HepG2 (cell line): ENCODE data around the gene TUBG2. TPM values are rescaled to one million over a fixed set of nuclear protein-coding genes. Genes with fewer than 3 reads are reported as not detected.

ENCODE experiments used
- CHD4 ChIP-seq: fragments of 200-600 bp; sonication (generic); IDR thresholded peaks from 2 replicates; pipeline ENCODE4 v1.7.0; 2017; ENCODE audit warnings: mild to moderate bottlenecking, low read length, borderline replicate concordance
- CREB1 ChIP-seq, 2 experiments: fragments of 450-650 bp in 1 of 2; IDR thresholded peaks; 2 replicates each; pipeline ENCODE4 v1.6.1; 2016 to 2017; ENCODE audit warnings: control low read depth in 1 of 2, mild to moderate bottlenecking in 1 of 2, missing compliant biosample characterization in 1 of 2, missing genetic modification characterization in 1 of 2
- DMTF1 ChIP-seq: sonication (generic); formaldehyde crosslinking; IDR thresholded peaks from 2 replicates; pipeline ENCODE4 v1.4.0; 2020; ENCODE audit warnings: mild to moderate bottlenecking, missing genetic modification reagents
- GFI1 ChIP-seq: sonication (generic); formaldehyde crosslinking; IDR thresholded peaks from 2 replicates; pipeline ENCODE4 v1.5.0; 2020; ENCODE audit warnings: missing genetic modification reagents, mild to moderate bottlenecking, borderline replicate concordance
- HNRNPL ChIP-seq: fragments of 200-400 bp; formaldehyde crosslinking; IDR thresholded peaks from 2 replicates; pipeline ENCODE4 v1.6.1; 2017; ENCODE audit warnings: mild to moderate bottlenecking, low read depth, low read length
- IRX3 ChIP-seq: sonication (generic); formaldehyde crosslinking; IDR thresholded peaks from 2 replicates; pipeline ENCODE4 v1.8.1; 2023; ENCODE audit warnings: mild to moderate bottlenecking, low read depth, missing genetic modification reagents, borderline replicate concordance
- JUND ChIP-seq: sonication (generic); formaldehyde crosslinking; IDR thresholded peaks from 2 replicates; pipeline ENCODE4 v1.8.0; 2022; ENCODE audit warnings: mild to moderate bottlenecking, missing genetic modification reagents
- MAFK ChIP-seq, 2 experiments: IDR thresholded peaks in 1 of 2; conservative IDR thresholded peaks in 1 of 2; 2 replicates each; pipeline ENCODE4 v1.6.1; 2011; ENCODE audit warnings: improper control_type of control experiment in 2 of 2, low read length in 2 of 2
- MEF2D ChIP-seq: sonication (generic); formaldehyde crosslinking; IDR thresholded peaks from 2 replicates; pipeline ENCODE4 v1.5.1; 2020; ENCODE audit warnings: mild to moderate bottlenecking, missing genetic modification reagents
- MXD4 ChIP-seq: IDR thresholded peaks from 2 replicates; pipeline ENCODE4 v1.6.1; 2016; ENCODE audit warnings: mild to moderate bottlenecking, missing biosample characterization, missing genetic modification reagents
- POLR2AphosphoS2 ChIP-seq: IDR thresholded peaks from 2 replicates; pipeline ENCODE4 v1.6.1; 2011; ENCODE audit warnings: low read depth, low read length, improper control_type of control experiment
- RXRA ChIP-seq: sonication (generic); formaldehyde crosslinking; IDR thresholded peaks from 2 replicates; pipeline ENCODE4 v1.5.1; 2020; ENCODE audit warnings: missing genetic modification reagents
- SP1 ChIP-seq, 2 experiments: fragments of 450-650 bp in 1 of 2; sonication (generic) in 1 of 2; formaldehyde crosslinking in 1 of 2; IDR thresholded peaks; 2 replicates each; pipeline versions ENCODE4 v1.4.0 to v1.6.1; 2016 to 2020; ENCODE audit warnings: missing genetic modification reagents in 1 of 2
- SUZ12 ChIP-seq: fragments of 150-350 bp; IDR thresholded peaks from 2 replicates; pipeline ENCODE4 v1.6.1; 2014; ENCODE audit warnings: low read depth, low read length
- TFAP4 ChIP-seq: sonication (generic); IDR thresholded peaks from 2 replicates; pipeline ENCODE4 v1.6.1; 2016; ENCODE audit warnings: low read depth, borderline replicate concordance
- TOE1 ChIP-seq: sonication (generic); formaldehyde crosslinking; IDR thresholded peaks from 2 replicates; pipeline ENCODE4 v1.4.0; 2020; ENCODE audit warnings: mild to moderate bottlenecking, missing genetic modification reagents
- TP53 ChIP-seq: sonication (generic); formaldehyde crosslinking; conservative IDR thresholded peaks from 2 replicates; pipeline ENCODE4 v1.4.0; 2020; ENCODE audit warnings: missing genetic modification reagents
- TSC22D2 ChIP-seq: sonication (generic); formaldehyde crosslinking; IDR thresholded peaks from 2 replicates; pipeline ENCODE4 v1.5.1; 2020; ENCODE audit warnings: missing genetic modification reagents, mild to moderate bottlenecking, borderline replicate concordance
- ZMAT3 ChIP-seq: sonication (generic); formaldehyde crosslinking; conservative IDR thresholded peaks from 2 replicates; pipeline ENCODE4 v1.7.0; 2021; ENCODE audit warnings: missing genetic modification reagents
- ZNF232 ChIP-seq: sonication (generic); formaldehyde crosslinking; IDR thresholded peaks from 2 replicates; pipeline ENCODE4 v1.4.0; 2020; ENCODE audit warnings: missing genetic modification reagents, borderline replicate concordance
- ZNF253 ChIP-seq: sonication (generic); formaldehyde crosslinking; IDR thresholded peaks from 2 replicates; pipeline ENCODE4 v1.8.0; 2022; ENCODE audit warnings: mild to moderate bottlenecking, missing genetic modification reagents, borderline replicate concordance
- ZNF597 ChIP-seq: sonication (generic); formaldehyde crosslinking; IDR thresholded peaks from 2 replicates; pipeline ENCODE4 v1.5.0; 2020; ENCODE audit warnings: missing genetic modification reagents
- ZNF598 ChIP-seq: sonication (generic); formaldehyde crosslinking; IDR thresholded peaks from 2 replicates; pipeline ENCODE4 v1.5.1; 2020; ENCODE audit warnings: mild to moderate bottlenecking, missing genetic modification reagents, borderline replicate concordance
- ZNF615 ChIP-seq: sonication (generic); formaldehyde crosslinking; IDR thresholded peaks from 2 replicates; pipeline ENCODE4 v1.5.0; 2020; ENCODE audit warnings: mild to moderate bottlenecking, missing genetic modification reagents, borderline replicate concordance
- ZNF772 ChIP-seq: sonication (generic); formaldehyde crosslinking; IDR thresholded peaks from 2 replicates; pipeline ENCODE4 v1.5.0; 2020; ENCODE audit warnings: mild to moderate bottlenecking, missing genetic modification reagents
- ZNF792 ChIP-seq: IDR thresholded peaks from 2 replicates; pipeline ENCODE4 v1.6.1; 2016
- ZZZ3 ChIP-seq: sonication (generic); formaldehyde crosslinking; IDR thresholded peaks from 2 replicates; pipeline ENCODE4 v1.4.0; 2020; ENCODE audit warnings: missing genetic modification reagents, mild to moderate bottlenecking, borderline replicate concordance
- polyA plus RNA-seq, 8 experiments: library from polyadenylated mRNA; depleted of rRNA in 3 of 8; stranded (reverse) in 7 of 8; unstranded in 1 of 8; fragments of >200 nt; fragmentation: Illumina TruSeq in 4 of 8; extraction: Trizol in 4 of 8; gene quantifications; 2 replicates each; pipeline versions ENCODE4 v1.2.1 to v1.2.3, GENCODE V29; 2011 to 2016; ENCODE audit warnings: low read depth in 4 of 8, missing spikeins in 1 of 8, mixed read lengths in 1 of 8; ENCODE audit not compliant: insufficient read depth in 1 of 8
- total RNA-seq, 5 experiments: library from RNA; depleted of rRNA; stranded (reverse); fragments of >200 nt; fragmentation: Illumina TruSeq; extraction: Trizol; gene quantifications; 2 replicates each; pipeline ENCODE4 v1.2.3, GENCODE V29; 2016; ENCODE audit warnings: low read depth in 1 of 5

Gene TUBG2
- total and polyA plus RNA-seq, 2 of the 13 experiments (the other 11 are each of a cell fraction or from before 2014, with no cell fraction given) = 16.0 to 42.3 TPM

- no peak for TF ChIP-seq POLR2AphosphoS2
- TF ChIP-seq MEF2D = no peak
- TF ChIP-seq ZMAT3 = peak; percentile 84; the same call in 1 of the 2 replicates
- no peak for TF ChIP-seq CREB1 (IDR thresholded peaks at IDR 0.05)
- no peak for TF ChIP-seq CREB1 (CRISPR knock-in tag; IDR thresholded peaks at IDR 0.05)
- no peak for TF ChIP-seq ZNF232
- no peak for TF ChIP-seq SUZ12
- TF ChIP-seq IRX3 (CRISPR knock-in tag) = peak; percentile 79; the same call in 1 of the 2 replicates
- no peak for TF ChIP-seq SP1 (IDR thresholded peaks at IDR 0.05)
- TF ChIP-seq SP1 (CRISPR knock-in tag; IDR thresholded peaks at IDR 0.05) = no peak
- no peak; the same call in 1 of the 2 replicates for TF ChIP-seq GFI1 (CRISPR knock-in tag)
- no peak for TF ChIP-seq HNRNPL
- TF ChIP-seq ZZZ3 (CRISPR knock-in tag) = no peak
- peak; percentile 58; the same call in 1 of the 2 replicates for TF ChIP-seq RXRA (CRISPR knock-in tag)
- no peak for TF ChIP-seq ZNF772
- no peak for TF ChIP-seq TP53 (CRISPR knock-in tag)
- no peak for TF ChIP-seq MAFK (conservative IDR thresholded peaks at IDR 0.05 in 1 of 2, IDR thresholded peaks at IDR 0.05 in 1 of 2; ENCODE audit: low read length in 2 of 2)
- no peak for TF ChIP-seq ZNF597
- TF ChIP-seq ZNF253 (CRISPR knock-in tag) = peak; percentile 55; the same call in 1 of the 2 replicates
- no peak for TF ChIP-seq CHD4
- TF ChIP-seq ZNF615 (CRISPR knock-in tag) = no peak
- TF ChIP-seq ZNF598 (CRISPR knock-in tag) = peak; percentile 92; the same call in 1 of the 2 replicates
- peak; percentile 19; the same call in 1 of the 2 replicates for TF ChIP-seq MXD4
- no peak for TF ChIP-seq JUND (CRISPR knock-in tag)
- TF ChIP-seq TSC22D2 (CRISPR knock-in tag) = 0 out of 2 replicates have a peak, but pooled peaks have one; percentile 6
- TF ChIP-seq ZNF792 (CRISPR knock-in tag) = 0 out of 2 replicates have a peak, but pooled peaks have one; percentile 42
- no peak for TF ChIP-seq TFAP4
- no peak for TF ChIP-seq DMTF1 (CRISPR knock-in tag)
- no peak; the same call in 1 of the 2 replicates for TF ChIP-seq TOE1
These were observed 23.8 kb downstream of the TUBG2 start (continued) for GRCh38 chr17:42682722-42683403.
